GM23338 (cell line): Measurements from ENCODE around the gene ERGIC2. TPM values are rescaled to one million over a fixed set of nuclear protein-coding genes. Genes with fewer than 3 reads are reported as not detected.

Source experiments
- ATAC-seq: fragments of 200-7000 bp; cut with Tn5 transposase; 3 replicates; pipeline ENCODE4 v1.9.1; 2020
- DNase-seq: peaks from one replicate; pipeline ENCODE4 v3.0.0-alpha.2; 2015; ENCODE audit warnings: low spot score
- H2AFZ ChIP-seq: fragments of 200-600 bp; sonication (generic); 2 replicates; pipeline ENCODE4 v1.8.0; 2016; ENCODE audit warnings: antibody characterized with exemption, mild to moderate bottlenecking, moderate library complexity
- H3F3A ChIP-seq: fragments of 200-600 bp; sonication (generic); replicated peaks from 2 replicates; pipeline ENCODE4 v1.8.0; 2017; ENCODE audit warnings: antibody characterized with exemption, mixed run types, low read depth
- H3K27ac ChIP-seq: fragments of 200-600 bp; sonication (generic); 2 replicates; pipeline ENCODE4 v1.6.1; 2016; ENCODE audit warnings: low read depth
- H3K27me3 ChIP-seq: fragments of 200-600 bp; sonication (generic); 2 replicates; pipeline ENCODE4 v1.8.0; 2016; ENCODE audit warnings: mild to moderate bottlenecking, mixed run types, moderate library complexity; ENCODE audit not compliant: insufficient read depth
- H3K36me3 ChIP-seq: fragments of 200-600 bp; sonication (generic); 2 replicates; pipeline ENCODE4 v1.8.0; 2016; ENCODE audit warnings: mild to moderate bottlenecking; ENCODE audit not compliant: insufficient read depth
- H3K4me1 ChIP-seq: fragments of 200-600 bp; sonication (generic); 2 replicates; pipeline ENCODE4 v1.8.0; 2016; ENCODE audit warnings: mild to moderate bottlenecking, moderate library complexity; ENCODE audit not compliant: insufficient read depth
- H3K4me2 ChIP-seq: fragments of 200-600 bp; sonication (generic); 2 replicates; pipeline ENCODE4 v1.7.1; 2017; ENCODE audit warnings: mixed run types
- H3K4me3 ChIP-seq: fragments of 200-600 bp; sonication (generic); 2 replicates; pipeline ENCODE4 v1.6.1; 2016; ENCODE audit warnings: mixed run types
- H3K79me2 ChIP-seq: fragments of 200-600 bp; sonication (generic); replicated peaks from 2 replicates; pipeline ENCODE4 v1.8.0; 2017; ENCODE audit warnings: mild to moderate bottlenecking; ENCODE audit not compliant: insufficient read depth
- H3K9me2 ChIP-seq: fragments of 200-600 bp; sonication (generic); 2 replicates; pipeline ENCODE4 v1.8.0; 2017; ENCODE audit not compliant: insufficient read depth
- H4K20me1 ChIP-seq: fragments of 200-600 bp; sonication (generic); replicated peaks from 2 replicates; pipeline ENCODE4 v1.8.0; 2017; ENCODE audit warnings: mild to moderate bottlenecking; ENCODE audit not compliant: insufficient read depth
- H3K27ac Mint-ChIP-seq: 2 replicates; pipeline ENCODE4 v1.8.0; 2020; ENCODE audit warnings: inconsistent platforms, mild to moderate bottlenecking, moderate library complexity, mixed read lengths
- H3K27me3 Mint-ChIP-seq: 3 replicates; pipeline ENCODE4 v1.8.0; 2022; ENCODE audit warnings: low read depth, mild to moderate bottlenecking, moderate library complexity, mixed read lengths, inconsistent platforms; ENCODE audit not compliant: insufficient read depth, poor library complexity
- H3K36me3 Mint-ChIP-seq: 3 replicates; pipeline ENCODE4 v1.8.0; 2021; ENCODE audit warnings: low read depth, mild to moderate bottlenecking, inconsistent platforms, moderate library complexity, mixed read lengths
- H3K4me1 Mint-ChIP-seq: 3 replicates; pipeline ENCODE4 v1.8.0; 2020; ENCODE audit warnings: mild to moderate bottlenecking, inconsistent platforms, mixed read lengths
- H3K4me3 Mint-ChIP-seq: 3 replicates; pipeline ENCODE4 v1.8.0; 2021; ENCODE audit warnings: moderate library complexity, mild to moderate bottlenecking, inconsistent platforms, mixed read lengths
- H3K9me3 Mint-ChIP-seq: 3 replicates; pipeline ENCODE4 v1.8.0; 2020; ENCODE audit warnings: moderate library complexity, mild to moderate bottlenecking, inconsistent platforms, mixed read lengths
- CREB1 ChIP-seq: fragments of 250-450 bp; sonication (Bioruptor Pico); IDR thresholded peaks from 2 replicates; pipeline ENCODE4 v1.5.0; 2020; ENCODE audit warnings: low read depth, mild to moderate bottlenecking, moderate library complexity
- EZH2 ChIP-seq: fragments of 200-600 bp; sonication (generic); IDR thresholded peaks from one replicate; pipeline ENCODE4 v1.8.0; 2017; ENCODE audit warnings: antibody characterized with exemption, mild to moderate bottlenecking, low read depth; ENCODE audit not compliant: unreplicated experiment
- EZH2phosphoT487 ChIP-seq: fragments of 200-600 bp; sonication (generic); IDR thresholded peaks from one replicate; pipeline ENCODE4 v1.8.1; 2018; ENCODE audit warnings: antibody characterized with exemption; ENCODE audit not compliant: unreplicated experiment
- JUNB ChIP-seq: IDR thresholded peaks from one replicate; pipeline ENCODE4 v1.6.1; 2016; ENCODE audit warnings: antibody characterized with exemption; ENCODE audit not compliant: unreplicated experiment
- NANOG ChIP-seq: IDR thresholded peaks from 2 replicates; pipeline ENCODE4 v1.6.1; 2016; ENCODE audit warnings: antibody characterized with exemption, borderline replicate concordance
- POLR2AphosphoS5 ChIP-seq: IDR thresholded peaks from 2 replicates; pipeline ENCODE4 v1.6.1; 2016; ENCODE audit warnings: antibody characterized with exemption, low read depth
- STAT1 ChIP-seq: IDR thresholded peaks from one replicate; pipeline ENCODE4 v1.6.1; 2016; ENCODE audit warnings: antibody characterized with exemption; ENCODE audit not compliant: unreplicated experiment
- ZNF114 ChIP-seq: fragments of 250-450 bp; sonication (Bioruptor Pico); IDR thresholded peaks from 2 replicates; pipeline ENCODE4 v1.5.0; 2020; ENCODE audit warnings: mild to moderate bottlenecking, moderate library complexity
- ZNF331 ChIP-seq: fragments of 250-450 bp; sonication (Bioruptor Pico); IDR thresholded peaks from 2 replicates; pipeline ENCODE4 v1.5.0; 2020; ENCODE audit warnings: low read depth, mild to moderate bottlenecking, moderate library complexity
- polyA plus RNA-seq: library from polyadenylated mRNA; unstranded; fragments of >200 nt; fragmentation: Nextera tagmentation; extraction: Ambion mirVana; gene quantifications from 2 replicates; pipeline ENCODE4 v1.2.1, GENCODE V29; 2016
- total RNA-seq: library from RNA; depleted of rRNA; stranded (reverse); fragments of >200 nt; shearing (Covaris generic); gene quantifications from 2 replicates; pipeline ENCODE4 v1.2.3, GENCODE V29; 2014
- TF ChIP-seq, protein P1 (sequence below): fragments of 250-450 bp; sonication (Bioruptor Pico); IDR thresholded peaks from 2 replicates; pipeline ENCODE4 v1.5.0; 2020; ENCODE audit warnings: mild to moderate bottlenecking, moderate library complexity
- TF ChIP-seq, protein P2 (sequence below): IDR thresholded peaks from one replicate; pipeline ENCODE4 v1.6.1; 2018; ENCODE audit warnings: antibody characterized with exemption; ENCODE audit not compliant: unreplicated experiment
- TF ChIP-seq, protein P3 (sequence below): IDR thresholded peaks from 2 replicates; pipeline ENCODE4 v1.6.1; 2016; ENCODE audit warnings: antibody characterized with exemption
- TF ChIP-seq, protein P4 (sequence below), 2 experiments: fragments of 200-600 bp in 1 of 2; sonication (generic) in 1 of 2; conservative IDR thresholded peaks; 2 replicates each; pipeline versions ENCODE4 v1.5.1 to v1.6.1; 2016 to 2017; ENCODE audit warnings: antibody characterized with exemption in 2 of 2, low read depth in 2 of 2, mild to moderate bottlenecking in 2 of 2, moderate library complexity in 1 of 2

Gene ERGIC2
- total and polyA plus RNA-seq, 2 experiments from 2014 or later = 77.1 to 107 TPM

DNA sequence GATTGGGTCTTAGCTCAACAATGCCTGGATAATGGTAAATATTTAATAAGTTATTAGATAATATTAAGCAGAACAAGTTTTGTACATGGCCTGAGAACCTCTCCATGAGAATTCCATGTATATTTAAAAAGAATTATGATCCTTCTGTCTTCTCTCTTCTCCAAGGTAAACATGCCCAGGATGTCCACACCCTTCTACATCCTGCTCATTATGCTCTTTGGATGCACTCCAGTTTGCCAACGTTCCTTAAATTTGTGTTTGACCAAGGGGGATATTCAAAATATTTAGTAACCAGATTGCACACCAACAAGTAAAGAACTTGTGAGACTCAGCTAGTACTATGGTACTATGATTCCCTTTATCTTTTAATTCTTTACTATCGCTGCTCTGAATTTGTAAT, 44.8 kb upstream of the ERGIC2 start:
- H3K36me3 Mint-ChIP-seq = peaks cover 12% of the 10 kb centered on the region; the same call in 2 of the 3 replicates
- no peak overlapping the region for H3K4me2 ChIP-seq
- H3K27me3 Mint-ChIP-seq = no peaks in the 10 kb centered on the region
- H3F3A ChIP-seq = no peaks in the 10 kb centered on the region
- no peak for TF ChIP-seq ZNF331 (CRISPR knock-in tag)
- TF ChIP-seq, protein P1, sequence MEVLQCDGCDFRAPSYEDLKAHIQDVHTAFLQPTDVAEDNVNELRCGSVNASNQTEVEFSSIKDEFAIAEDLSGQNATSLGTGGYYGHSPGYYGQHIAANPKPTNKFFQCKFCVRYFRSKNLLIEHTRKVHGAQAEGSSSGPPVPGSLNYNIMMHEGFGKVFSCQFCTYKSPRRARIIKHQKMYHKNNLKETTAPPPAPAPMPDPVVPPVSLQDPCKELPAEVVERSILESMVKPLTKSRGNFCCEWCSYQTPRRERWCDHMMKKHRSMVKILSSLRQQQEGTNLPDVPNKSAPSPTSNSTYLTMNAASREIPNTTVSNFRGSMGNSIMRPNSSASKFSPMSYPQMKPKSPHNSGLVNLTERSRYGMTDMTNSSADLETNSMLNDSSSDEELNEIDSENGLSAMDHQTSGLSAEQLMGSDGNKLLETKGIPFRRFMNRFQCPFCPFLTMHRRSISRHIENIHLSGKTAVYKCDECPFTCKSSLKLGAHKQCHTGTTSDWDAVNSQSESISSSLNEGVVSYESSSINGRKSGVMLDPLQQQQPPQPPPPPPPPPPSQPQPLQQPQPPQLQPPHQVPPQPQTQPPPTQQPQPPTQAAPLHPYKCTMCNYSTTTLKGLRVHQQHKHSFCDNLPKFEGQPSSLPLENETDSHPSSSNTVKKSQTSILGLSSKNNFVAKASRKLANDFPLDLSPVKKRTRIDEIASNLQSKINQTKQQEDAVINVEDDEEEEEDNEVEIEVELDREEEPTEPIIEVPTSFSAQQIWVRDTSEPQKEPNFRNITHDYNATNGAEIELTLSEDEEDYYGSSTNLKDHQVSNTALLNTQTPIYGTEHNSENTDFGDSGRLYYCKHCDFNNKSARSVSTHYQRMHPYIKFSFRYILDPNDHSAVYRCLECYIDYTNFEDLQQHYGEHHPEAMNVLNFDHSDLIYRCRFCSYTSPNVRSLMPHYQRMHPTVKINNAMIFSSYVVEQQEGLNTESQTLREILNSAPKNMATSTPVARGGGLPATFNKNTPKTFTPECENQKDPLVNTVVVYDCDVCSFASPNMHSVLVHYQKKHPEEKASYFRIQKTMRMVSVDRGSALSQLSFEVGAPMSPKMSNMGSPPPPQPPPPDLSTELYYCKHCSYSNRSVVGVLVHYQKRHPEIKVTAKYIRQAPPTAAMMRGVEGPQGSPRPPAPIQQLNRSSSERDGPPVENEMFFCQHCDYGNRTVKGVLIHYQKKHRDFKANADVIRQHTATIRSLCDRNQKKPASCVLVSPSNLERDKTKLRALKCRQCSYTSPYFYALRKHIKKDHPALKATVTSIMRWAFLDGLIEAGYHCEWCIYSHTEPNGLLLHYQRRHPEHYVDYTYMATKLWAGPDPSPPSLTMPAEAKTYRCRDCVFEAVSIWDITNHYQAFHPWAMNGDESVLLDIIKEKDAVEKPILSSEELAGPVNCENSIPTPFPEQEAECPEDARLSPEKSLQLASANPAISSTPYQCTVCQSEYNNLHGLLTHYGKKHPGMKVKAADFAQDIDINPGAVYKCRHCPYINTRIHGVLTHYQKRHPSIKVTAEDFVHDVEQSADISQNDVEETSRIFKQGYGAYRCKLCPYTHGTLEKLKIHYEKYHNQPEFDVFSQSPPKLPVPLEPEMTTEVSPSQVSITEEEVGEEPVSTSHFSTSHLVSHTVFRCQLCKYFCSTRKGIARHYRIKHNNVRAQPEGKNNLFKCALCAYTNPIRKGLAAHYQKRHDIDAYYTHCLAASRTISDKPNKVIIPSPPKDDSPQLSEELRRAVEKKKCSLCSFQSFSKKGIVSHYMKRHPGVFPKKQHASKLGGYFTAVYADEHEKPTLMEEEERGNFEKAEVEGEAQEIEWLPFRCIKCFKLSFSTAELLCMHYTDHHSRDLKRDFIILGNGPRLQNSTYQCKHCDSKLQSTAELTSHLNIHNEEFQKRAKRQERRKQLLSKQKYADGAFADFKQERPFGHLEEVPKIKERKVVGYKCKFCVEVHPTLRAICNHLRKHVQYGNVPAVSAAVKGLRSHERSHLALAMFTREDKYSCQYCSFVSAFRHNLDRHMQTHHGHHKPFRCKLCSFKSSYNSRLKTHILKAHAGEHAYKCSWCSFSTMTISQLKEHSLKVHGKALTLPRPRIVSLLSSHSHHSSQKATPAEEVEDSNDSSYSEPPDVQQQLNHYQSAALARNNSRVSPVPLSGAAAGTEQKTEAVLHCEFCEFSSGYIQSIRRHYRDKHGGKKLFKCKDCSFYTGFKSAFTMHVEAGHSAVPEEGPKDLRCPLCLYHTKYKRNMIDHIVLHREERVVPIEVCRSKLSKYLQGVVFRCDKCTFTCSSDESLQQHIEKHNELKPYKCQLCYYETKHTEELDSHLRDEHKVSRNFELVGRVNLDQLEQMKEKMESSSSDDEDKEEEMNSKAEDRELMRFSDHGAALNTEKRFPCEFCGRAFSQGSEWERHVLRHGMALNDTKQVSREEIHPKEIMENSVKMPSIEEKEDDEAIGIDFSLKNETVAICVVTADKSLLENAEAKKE (CRISPR knock-in tag) = no peak
- TF ChIP-seq STAT1 = no peak
- TF ChIP-seq POLR2AphosphoS5 = no peak
- TF ChIP-seq ZNF114 (CRISPR knock-in tag) = no peak
- TF ChIP-seq, protein P2, sequence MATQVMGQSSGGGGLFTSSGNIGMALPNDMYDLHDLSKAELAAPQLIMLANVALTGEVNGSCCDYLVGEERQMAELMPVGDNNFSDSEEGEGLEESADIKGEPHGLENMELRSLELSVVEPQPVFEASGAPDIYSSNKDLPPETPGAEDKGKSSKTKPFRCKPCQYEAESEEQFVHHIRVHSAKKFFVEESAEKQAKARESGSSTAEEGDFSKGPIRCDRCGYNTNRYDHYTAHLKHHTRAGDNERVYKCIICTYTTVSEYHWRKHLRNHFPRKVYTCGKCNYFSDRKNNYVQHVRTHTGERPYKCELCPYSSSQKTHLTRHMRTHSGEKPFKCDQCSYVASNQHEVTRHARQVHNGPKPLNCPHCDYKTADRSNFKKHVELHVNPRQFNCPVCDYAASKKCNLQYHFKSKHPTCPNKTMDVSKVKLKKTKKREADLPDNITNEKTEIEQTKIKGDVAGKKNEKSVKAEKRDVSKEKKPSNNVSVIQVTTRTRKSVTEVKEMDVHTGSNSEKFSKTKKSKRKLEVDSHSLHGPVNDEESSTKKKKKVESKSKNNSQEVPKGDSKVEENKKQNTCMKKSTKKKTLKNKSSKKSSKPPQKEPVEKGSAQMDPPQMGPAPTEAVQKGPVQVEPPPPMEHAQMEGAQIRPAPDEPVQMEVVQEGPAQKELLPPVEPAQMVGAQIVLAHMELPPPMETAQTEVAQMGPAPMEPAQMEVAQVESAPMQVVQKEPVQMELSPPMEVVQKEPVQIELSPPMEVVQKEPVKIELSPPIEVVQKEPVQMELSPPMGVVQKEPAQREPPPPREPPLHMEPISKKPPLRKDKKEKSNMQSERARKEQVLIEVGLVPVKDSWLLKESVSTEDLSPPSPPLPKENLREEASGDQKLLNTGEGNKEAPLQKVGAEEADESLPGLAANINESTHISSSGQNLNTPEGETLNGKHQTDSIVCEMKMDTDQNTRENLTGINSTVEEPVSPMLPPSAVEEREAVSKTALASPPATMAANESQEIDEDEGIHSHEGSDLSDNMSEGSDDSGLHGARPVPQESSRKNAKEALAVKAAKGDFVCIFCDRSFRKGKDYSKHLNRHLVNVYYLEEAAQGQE = no peak
- TF ChIP-seq, protein P3, sequence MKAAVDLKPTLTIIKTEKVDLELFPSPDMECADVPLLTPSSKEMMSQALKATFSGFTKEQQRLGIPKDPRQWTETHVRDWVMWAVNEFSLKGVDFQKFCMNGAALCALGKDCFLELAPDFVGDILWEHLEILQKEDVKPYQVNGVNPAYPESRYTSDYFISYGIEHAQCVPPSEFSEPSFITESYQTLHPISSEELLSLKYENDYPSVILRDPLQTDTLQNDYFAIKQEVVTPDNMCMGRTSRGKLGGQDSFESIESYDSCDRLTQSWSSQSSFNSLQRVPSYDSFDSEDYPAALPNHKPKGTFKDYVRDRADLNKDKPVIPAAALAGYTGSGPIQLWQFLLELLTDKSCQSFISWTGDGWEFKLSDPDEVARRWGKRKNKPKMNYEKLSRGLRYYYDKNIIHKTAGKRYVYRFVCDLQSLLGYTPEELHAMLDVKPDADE = no peak
- TF ChIP-seq NANOG = no peak
- TF ChIP-seq, protein P4, sequence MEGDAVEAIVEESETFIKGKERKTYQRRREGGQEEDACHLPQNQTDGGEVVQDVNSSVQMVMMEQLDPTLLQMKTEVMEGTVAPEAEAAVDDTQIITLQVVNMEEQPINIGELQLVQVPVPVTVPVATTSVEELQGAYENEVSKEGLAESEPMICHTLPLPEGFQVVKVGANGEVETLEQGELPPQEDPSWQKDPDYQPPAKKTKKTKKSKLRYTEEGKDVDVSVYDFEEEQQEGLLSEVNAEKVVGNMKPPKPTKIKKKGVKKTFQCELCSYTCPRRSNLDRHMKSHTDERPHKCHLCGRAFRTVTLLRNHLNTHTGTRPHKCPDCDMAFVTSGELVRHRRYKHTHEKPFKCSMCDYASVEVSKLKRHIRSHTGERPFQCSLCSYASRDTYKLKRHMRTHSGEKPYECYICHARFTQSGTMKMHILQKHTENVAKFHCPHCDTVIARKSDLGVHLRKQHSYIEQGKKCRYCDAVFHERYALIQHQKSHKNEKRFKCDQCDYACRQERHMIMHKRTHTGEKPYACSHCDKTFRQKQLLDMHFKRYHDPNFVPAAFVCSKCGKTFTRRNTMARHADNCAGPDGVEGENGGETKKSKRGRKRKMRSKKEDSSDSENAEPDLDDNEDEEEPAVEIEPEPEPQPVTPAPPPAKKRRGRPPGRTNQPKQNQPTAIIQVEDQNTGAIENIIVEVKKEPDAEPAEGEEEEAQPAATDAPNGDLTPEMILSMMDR (conservative IDR thresholded peaks at IDR 0.05; ENCODE audit: low read depth in 2 of 2) = no peak
- TF ChIP-seq EZH2 = no peak
- no peak for TF ChIP-seq JUNB
- TF ChIP-seq EZH2phosphoT487 = no peak
- no peak for TF ChIP-seq CREB1
- peaks cover 20% of the 10 kb centered on the region for H3K9me3 Mint-ChIP-seq
- no peak overlapping the region for H3K27ac ChIP-seq
- peaks cover 4% of the 10 kb centered on the region; the same call in 1 of the 3 replicates for H3K4me1 Mint-ChIP-seq
- no peak overlapping the region for H3K4me3 Mint-ChIP-seq
- ATAC-seq (no peak), DNase-seq (no peak)
- H3K79me2 ChIP-seq = no peaks in the 10 kb centered on the region
- H3K27ac Mint-ChIP-seq = no peak overlapping the region
- no peaks in the 10 kb centered on the region for H3K9me2 ChIP-seq
- H2AFZ ChIP-seq = no peak overlapping the region
- no peaks in the 10 kb centered on the region for H4K20me1 ChIP-seq
- no peak overlapping the region for H3K4me3 ChIP-seq
- H3K27me3 ChIP-seq = no peaks in the 10 kb centered on the region
- H3K4me1 ChIP-seq = no peaks in the 10 kb centered on the region
- H3K36me3 ChIP-seq = 0 out of 2 replicates have a peak, but pooled peaks cover 8% of the 10 kb centered on the region
